Mesothelial cell of epicardium (in vitro differentiated cells): ENCODE results near the gene DYSF. TPM values are rescaled to one million over a fixed set of nuclear protein-coding genes. Genes with fewer than 3 reads are reported as not detected.
"Not testable (repeated sequence)": the region's sequence is repeated elsewhere in the genome, so short reads cannot be mapped to it uniquely, and the experiment has no call there.

Source experiments
- DNase-seq, 2 experiments: peaks; one replicate each; pipeline ENCODE4 v3.0.0; 2021; ENCODE audit warnings: low spot score in 2 of 2; ENCODE audit not compliant: unreplicated experiment in 2 of 2
- H3K27ac Mint-ChIP-seq: 2 replicates; pipeline ENCODE4 v1.8.0; 2021; ENCODE audit warnings: mixed read lengths
- H3K27me3 Mint-ChIP-seq: 2 replicates; pipeline ENCODE4 v1.8.0; 2021; ENCODE audit warnings: low read depth, mixed read lengths
- H3K36me3 Mint-ChIP-seq: 2 replicates; pipeline ENCODE4 v1.8.0; 2021; ENCODE audit warnings: mixed read lengths
- H3K4me1 Mint-ChIP-seq: 2 replicates; pipeline ENCODE4 v1.8.0; 2021; ENCODE audit warnings: mixed read lengths
- H3K4me3 Mint-ChIP-seq: 2 replicates; pipeline ENCODE4 v1.8.0; 2021; ENCODE audit warnings: mild to moderate bottlenecking, moderate library complexity, mixed read lengths
- H3K9me3 Mint-ChIP-seq: 2 replicates; pipeline ENCODE4 v1.8.0; 2021; ENCODE audit warnings: mixed read lengths
- CTCF ChIP-seq: fragments of 200-600 bp; sonication (generic); IDR thresholded peaks from one replicate; pipeline ENCODE4 v1.5.0; 2021; ENCODE audit warnings: antibody characterized with exemption; ENCODE audit not compliant: unreplicated experiment
- total RNA-seq: library from RNA; stranded (reverse); gene quantifications from 3 replicates; pipeline ENCODE4 v1.2.1, GENCODE V29; 2021

DYSF gene
- total RNA-seq, 1 donor from 2014 or later = 0.96 TPM

GRCh38 chr2:71484354-71484753, 31.0 kb downstream of the DYSF start:
- Mint-ChIP-seq H3K4me3 (no peak overlapping the region), H3K27ac (no peak overlapping the region), H3K27me3 (peaks cover 3% of the 10 kb centered on the region), H3K4me1 (no peaks in the 10 kb centered on the region), H3K36me3 (no peaks in the 10 kb centered on the region), H3K9me3 (no peaks in the 10 kb centered on the region)
- TF ChIP-seq CTCF = no peak
- no peak for DNase-seq

GRCh38 chr2:71486881-71487640, 33.7 kb downstream of the DYSF start:
- no peaks in the 10 kb centered on the region for H3K9me3 Mint-ChIP-seq
- no peaks in the 10 kb centered on the region for H3K36me3 Mint-ChIP-seq
- H3K27ac Mint-ChIP-seq = no peak overlapping the region
- no peak for DNase-seq
- TF ChIP-seq CTCF = no peak
- no peaks in the 10 kb centered on the region for H3K27me3 Mint-ChIP-seq
- no peaks in the 10 kb centered on the region for H3K4me1 Mint-ChIP-seq
- no peak overlapping the region for H3K4me3 Mint-ChIP-seq

GRCh38 chr2:71491551-71491950, 38.2 kb downstream of the DYSF start:
- not testable (repeated sequence) for H3K9me3 Mint-ChIP-seq, H3K4me1 Mint-ChIP-seq, DNase-seq, H3K27me3 Mint-ChIP-seq, H3K27ac Mint-ChIP-seq, H3K36me3 Mint-ChIP-seq, H3K4me3 Mint-ChIP-seq

GRCh38 chr2:71492112-71492511, 38.8 kb downstream of the DYSF start:
- Mint-ChIP-seq H3K9me3 (no peaks in the 10 kb centered on the region), H3K4me3 (no peak overlapping the region), H3K36me3 (no peaks in the 10 kb centered on the region), H3K27ac (no peak overlapping the region), H3K27me3 (no peaks in the 10 kb centered on the region), H3K4me1 (no peaks in the 10 kb centered on the region)
- DNase-seq = no peak
- TF ChIP-seq CTCF = no peak

GRCh38 chr2:71494091-71494490, 40.7 kb downstream of the DYSF start:
- no peaks in the 10 kb centered on the region for H3K4me1 Mint-ChIP-seq
- no peak overlapping the region for H3K4me3 Mint-ChIP-seq
- H3K27ac Mint-ChIP-seq = no peak overlapping the region

More at GRCh38 chr2:71494091-71494490, 40.7 kb downstream of the DYSF start:
- no peaks in the 10 kb centered on the region for H3K36me3 Mint-ChIP-seq
- no peaks in the 10 kb centered on the region for H3K27me3 Mint-ChIP-seq
- no peak for DNase-seq
- TF ChIP-seq CTCF = no peak
- H3K9me3 Mint-ChIP-seq = no peaks in the 10 kb centered on the region
